ENCODE results near the gene SMAD6. TPM values are rescaled to one million over a fixed set of nuclear protein-coding genes. Genes with fewer than 3 reads are reported as not detected.

SMAD6 gene
- total RNA-seq, 1 experiment from 2014 or later: 19.9 TPM

DNA sequence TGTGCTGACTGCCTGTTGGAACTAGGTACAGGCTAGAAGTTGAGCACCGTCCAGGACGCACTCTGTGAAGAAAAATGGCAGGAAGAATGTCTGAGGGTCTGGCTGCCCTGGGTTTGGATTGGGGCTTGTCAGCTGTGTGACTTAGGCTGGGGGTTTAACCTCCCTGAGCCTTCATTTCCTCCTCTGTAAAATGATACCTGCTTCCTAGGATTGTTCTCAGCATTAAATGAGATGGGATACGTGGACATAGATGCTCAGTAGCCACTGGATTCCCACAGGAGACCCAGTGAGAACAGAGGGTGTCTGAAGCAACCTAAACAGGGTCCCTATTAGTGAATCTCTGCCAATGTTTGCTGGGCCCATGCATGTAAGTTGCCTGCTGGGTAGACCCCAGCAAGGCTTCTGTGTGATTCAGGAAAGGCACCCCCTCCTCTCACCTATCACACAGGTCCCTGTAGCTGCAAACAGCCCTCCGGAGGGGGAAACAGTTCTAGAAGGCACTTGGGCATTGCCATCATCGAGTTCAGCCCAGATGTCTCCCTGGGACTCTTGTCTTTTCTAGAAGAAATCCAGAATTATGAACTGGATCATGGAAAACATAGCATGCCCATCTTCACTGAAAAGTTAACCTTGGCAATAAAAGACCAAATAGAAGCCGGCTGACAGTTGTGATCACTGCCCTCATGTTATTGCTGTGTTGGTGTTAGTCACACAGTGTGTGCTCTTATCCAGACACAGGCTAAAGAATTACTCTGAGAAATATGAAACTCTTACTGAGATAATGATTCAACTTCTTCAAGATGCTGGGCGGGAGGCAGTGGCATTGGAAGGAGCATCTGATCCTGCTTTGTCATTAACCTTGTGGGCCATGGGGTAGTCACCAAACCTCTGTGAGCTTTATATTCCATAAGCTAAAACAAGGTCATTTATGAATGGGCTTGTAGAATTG lies 64.5 kb downstream of the SMAD6 start:
- intact Hi-C loops (cut with micrococcal nuclease): loop anchor here (1.0 kb wide), 2 partner anchors 18 to 117 kb away; no protein-coding TSS in a partner anchor
- Histone ChIP-seq H3K36me3 (ENCODE audit: low read depth, low read length) (no peaks in the 10 kb centered on the region), H3K9ac (ENCODE audit: low read length) (peak overlapping the region; percentile 32; the same call in 1 of the 2 replicates), H4K20me1 (ENCODE audit: low read length) (no peaks in the 10 kb centered on the region), H3K9me3 (ENCODE audit: low read length) (no peaks in the 10 kb centered on the region), H3K4me3 (ENCODE audit: low read length) (peak overlapping the region; percentile 28; the same call in 1 of the 2 replicates), H2AFZ (ENCODE audit: low read length) (no peak overlapping the region), H3K9me2 (replicated peaks; ENCODE audit: low read length) (no peaks in the 10 kb centered on the region), H3K4me2 (ENCODE audit: low read length) (peak overlapping the region; percentile 71), H3K79me2 (ENCODE audit: low read length) (peaks cover 31% of the 10 kb centered on the region), H3K27me3 (ENCODE audit: low read length) (no peaks in the 10 kb centered on the region), H3K27ac (ENCODE audit: low read length) (peak overlapping the region; percentile 83), H3K4me1 (ENCODE audit: insufficient read depth, low read length) (peaks cover 76% of the 10 kb centered on the region), H3F3A (ENCODE audit: low read length, unreplicated experiment) (no peaks in the 10 kb centered on the region)
- peak; percentile 64 for ATAC-seq
- TF ChIP-seq EZH2 (IDR thresholded peaks at IDR 0.05; ENCODE audit: low read length, unreplicated experiment): no peak
- TF ChIP-seq, protein P1, sequence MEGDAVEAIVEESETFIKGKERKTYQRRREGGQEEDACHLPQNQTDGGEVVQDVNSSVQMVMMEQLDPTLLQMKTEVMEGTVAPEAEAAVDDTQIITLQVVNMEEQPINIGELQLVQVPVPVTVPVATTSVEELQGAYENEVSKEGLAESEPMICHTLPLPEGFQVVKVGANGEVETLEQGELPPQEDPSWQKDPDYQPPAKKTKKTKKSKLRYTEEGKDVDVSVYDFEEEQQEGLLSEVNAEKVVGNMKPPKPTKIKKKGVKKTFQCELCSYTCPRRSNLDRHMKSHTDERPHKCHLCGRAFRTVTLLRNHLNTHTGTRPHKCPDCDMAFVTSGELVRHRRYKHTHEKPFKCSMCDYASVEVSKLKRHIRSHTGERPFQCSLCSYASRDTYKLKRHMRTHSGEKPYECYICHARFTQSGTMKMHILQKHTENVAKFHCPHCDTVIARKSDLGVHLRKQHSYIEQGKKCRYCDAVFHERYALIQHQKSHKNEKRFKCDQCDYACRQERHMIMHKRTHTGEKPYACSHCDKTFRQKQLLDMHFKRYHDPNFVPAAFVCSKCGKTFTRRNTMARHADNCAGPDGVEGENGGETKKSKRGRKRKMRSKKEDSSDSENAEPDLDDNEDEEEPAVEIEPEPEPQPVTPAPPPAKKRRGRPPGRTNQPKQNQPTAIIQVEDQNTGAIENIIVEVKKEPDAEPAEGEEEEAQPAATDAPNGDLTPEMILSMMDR (conservative IDR thresholded peaks at IDR 0.05; ENCODE audit: low read depth, low read length): no peak
- TF ChIP-seq EZH2phosphoT487 (IDR thresholded peaks at IDR 0.05; ENCODE audit: borderline replicate concordance, low read length): no peak
- BruUV-seq (replicated peaks): TSS peak; percentile 68
- ChIA-PET POLR2A (ENCODE audit: unreplicated experiment) (interaction anchor here (0.6 kb wide), 2 partner anchors 15 to 297 kb away, joined by 3 read pairs; no protein-coding TSS in a partner anchor), CTCF (no interaction called here)
- DNase-seq: peak; percentile 79

DNA sequence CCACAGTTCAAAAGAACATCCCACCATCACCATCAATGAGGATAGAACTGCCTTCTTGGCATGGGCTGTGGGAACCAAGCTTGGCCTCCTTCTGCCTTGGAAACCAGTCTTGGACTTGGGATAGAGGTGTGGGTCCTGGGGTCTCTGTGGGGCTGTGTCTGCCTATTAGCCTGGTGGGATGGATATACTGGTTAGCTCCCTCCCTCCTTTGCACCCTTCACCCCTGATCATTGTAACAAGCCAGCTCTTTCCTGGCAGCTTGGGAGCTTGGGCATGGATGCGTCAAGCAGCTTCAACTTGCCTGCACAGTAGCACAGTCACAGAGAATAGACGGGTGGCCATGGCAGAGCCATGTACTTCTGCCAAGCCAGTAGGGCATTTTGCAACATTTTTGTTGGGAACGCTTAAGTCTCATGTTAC lies 65.2 kb downstream of the SMAD6 start:
- Histone ChIP-seq H3K9ac (ENCODE audit: low read length) (no peak overlapping the region), H3K27me3 (ENCODE audit: low read length) (no peaks in the 10 kb centered on the region), H3K36me3 (ENCODE audit: low read depth, low read length) (no peaks in the 10 kb centered on the region), H3K27ac (ENCODE audit: low read length) (peak overlapping the region; percentile 44), H3K4me2 (ENCODE audit: low read length) (peak overlapping the region; percentile 23), H3F3A (ENCODE audit: low read length, unreplicated experiment) (no peaks in the 10 kb centered on the region), H3K79me2 (ENCODE audit: low read length) (peaks cover 31% of the 10 kb centered on the region), H4K20me1 (ENCODE audit: low read length) (no peaks in the 10 kb centered on the region), H3K9me3 (ENCODE audit: low read length) (no peaks in the 10 kb centered on the region), H3K4me3 (ENCODE audit: low read length) (no peak overlapping the region), H2AFZ (ENCODE audit: low read length) (no peak overlapping the region), H3K9me2 (replicated peaks; ENCODE audit: low read length) (no peaks in the 10 kb centered on the region), H3K4me1 (ENCODE audit: insufficient read depth, low read length) (peaks cover 69% of the 10 kb centered on the region)
- ATAC-seq: no peak
- ChIA-PET POLR2A (ENCODE audit: unreplicated experiment) (interaction anchor here (0.6 kb wide), 1 partner anchor 296 kb away, joined by 3 read pairs; no protein-coding TSS in a partner anchor), CTCF (no interaction called here)
- intact Hi-C loops (cut with micrococcal nuclease): no loop called here
- no peak for DNase-seq
- BruUV-seq (replicated peaks): no TSS peak
- TF ChIP-seq, protein P1 (conservative IDR thresholded peaks at IDR 0.05; ENCODE audit: low read depth, low read length): no peak
- TF ChIP-seq EZH2 (IDR thresholded peaks at IDR 0.05; ENCODE audit: low read length, unreplicated experiment) (no peak), EZH2phosphoT487 (IDR thresholded peaks at IDR 0.05; ENCODE audit: borderline replicate concordance, low read length) (no peak)
